KMS-11 (cell line): Measurements from ENCODE around the gene PLCE1.

Experiments
- H2AFZ ChIP-seq: fragments of 200-600 bp; sonication (generic); 2 replicates; pipeline ENCODE4 v1.6.1; 2016; ENCODE audit warnings: antibody characterized with exemption, mixed run types, low read depth
- H3K27ac ChIP-seq: fragments of 200-600 bp; sonication (generic); 2 replicates; pipeline ENCODE4 v1.6.1; 2016; ENCODE audit warnings: mild to moderate bottlenecking, mixed run types
- H3K27me3 ChIP-seq: fragments of 200-600 bp; sonication (generic); 2 replicates; pipeline ENCODE4 v1.6.1; 2017; ENCODE audit warnings: mild to moderate bottlenecking, low read depth, mixed run types, moderate library complexity; ENCODE audit not compliant: insufficient read depth
- H3K36me3 ChIP-seq: fragments of 200-600 bp; sonication (generic); 2 replicates; pipeline ENCODE4 v1.6.1; 2017; ENCODE audit warnings: mild to moderate bottlenecking, mixed run types; ENCODE audit not compliant: insufficient read depth
- H3K4me1 ChIP-seq: fragments of 200-600 bp; sonication (generic); 2 replicates; pipeline ENCODE4 v1.6.1; 2016; ENCODE audit warnings: mild to moderate bottlenecking, low read depth, mixed run types; ENCODE audit not compliant: poor library complexity, severe bottlenecking
- H3K4me2 ChIP-seq: fragments of 200-600 bp; sonication (generic); 2 replicates; pipeline ENCODE4 v1.7.0; 2016; ENCODE audit warnings: mild to moderate bottlenecking, mixed run types
- H3K4me3 ChIP-seq: fragments of 200-600 bp; sonication (generic); IDR thresholded peaks from 2 replicates; pipeline ENCODE4 v1.6.1; 2017; ENCODE audit warnings: low read depth, low read length, mixed read lengths; ENCODE audit not compliant: insufficient read depth
- H3K79me2 ChIP-seq: fragments of 200-600 bp; sonication (generic); 2 replicates; pipeline ENCODE4 v1.6.1; 2016; ENCODE audit warnings: low read depth, mixed run types; ENCODE audit not compliant: insufficient read depth
- H3K9ac ChIP-seq: fragments of 200-600 bp; sonication (generic); 2 replicates; pipeline ENCODE4 v1.6.1; 2016; ENCODE audit warnings: mild to moderate bottlenecking, mixed run types
- H4K20me1 ChIP-seq: fragments of 200-600 bp; sonication (generic); 2 replicates; pipeline ENCODE4 v1.6.1; 2016; ENCODE audit warnings: mild to moderate bottlenecking, mixed run types; ENCODE audit not compliant: insufficient read depth
- TF ChIP-seq, protein P1 (sequence below): fragments of 200-600 bp; sonication (generic); conservative IDR thresholded peaks from 2 replicates; pipeline ENCODE4 v1.6.1; 2017; ENCODE audit warnings: low read depth, mild to moderate bottlenecking, antibody characterized with exemption, low read length, moderate library complexity, mixed read lengths

Gene PLCE1

DNA sequence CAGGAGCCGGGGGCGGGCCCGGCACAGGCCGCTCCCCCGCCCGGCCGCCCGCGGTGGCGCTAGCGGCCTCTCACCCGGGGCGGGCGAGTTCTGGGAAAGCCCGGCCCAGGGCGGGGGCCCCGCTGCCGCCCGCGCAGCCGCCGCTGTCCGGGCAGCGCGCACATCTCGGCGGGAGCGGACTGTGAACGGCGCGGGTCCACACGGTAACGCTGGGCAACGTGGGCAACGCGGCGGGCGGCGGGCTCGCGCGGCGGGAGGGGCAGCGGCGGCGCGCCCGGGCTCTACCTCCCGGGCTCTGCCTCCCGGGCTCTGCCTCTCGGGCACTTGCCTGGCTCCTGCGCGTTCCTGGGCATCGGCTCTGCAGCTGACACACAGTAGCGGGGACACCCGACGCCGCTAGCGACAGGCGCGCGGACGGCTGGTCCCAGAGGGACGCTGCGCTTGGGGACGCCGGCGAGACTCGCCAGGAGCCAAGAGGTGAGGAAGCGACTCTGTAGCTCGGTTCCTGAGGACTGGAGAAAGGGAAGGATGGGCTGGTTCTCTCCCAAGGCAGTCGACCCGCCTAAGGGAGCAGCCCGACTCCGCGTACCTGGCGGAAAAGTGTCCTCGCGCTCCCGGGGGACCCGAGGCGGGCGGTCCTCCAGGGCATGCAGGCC is at the start of gene PLCE1:
TSS of gene PLCE1 (plus strand) at position 150 of the 656 bp plus-strand sequence. CDS start 37,116 bp downstream, outside the sequence.
- H3K4me2 ChIP-seq = peak within 1 kb of the TSS; percentile 68
- no peaks in the 10 kb centered on the region for H3K36me3 ChIP-seq
- H3K79me2 ChIP-seq = no peaks in the 10 kb centered on the region
- H3K4me1 ChIP-seq = peaks cover 3% of the 10 kb centered on the region
- H3K4me3 ChIP-seq = no peak within 1 kb of the TSS
- peak within 1 kb of the TSS; percentile 25; the same call in 1 of the 2 replicates for H3K9ac ChIP-seq
- H4K20me1 ChIP-seq = no peaks in the 10 kb centered on the region
- peak within 1 kb of the TSS; percentile 88 for H2AFZ ChIP-seq
- TF ChIP-seq, protein P1, sequence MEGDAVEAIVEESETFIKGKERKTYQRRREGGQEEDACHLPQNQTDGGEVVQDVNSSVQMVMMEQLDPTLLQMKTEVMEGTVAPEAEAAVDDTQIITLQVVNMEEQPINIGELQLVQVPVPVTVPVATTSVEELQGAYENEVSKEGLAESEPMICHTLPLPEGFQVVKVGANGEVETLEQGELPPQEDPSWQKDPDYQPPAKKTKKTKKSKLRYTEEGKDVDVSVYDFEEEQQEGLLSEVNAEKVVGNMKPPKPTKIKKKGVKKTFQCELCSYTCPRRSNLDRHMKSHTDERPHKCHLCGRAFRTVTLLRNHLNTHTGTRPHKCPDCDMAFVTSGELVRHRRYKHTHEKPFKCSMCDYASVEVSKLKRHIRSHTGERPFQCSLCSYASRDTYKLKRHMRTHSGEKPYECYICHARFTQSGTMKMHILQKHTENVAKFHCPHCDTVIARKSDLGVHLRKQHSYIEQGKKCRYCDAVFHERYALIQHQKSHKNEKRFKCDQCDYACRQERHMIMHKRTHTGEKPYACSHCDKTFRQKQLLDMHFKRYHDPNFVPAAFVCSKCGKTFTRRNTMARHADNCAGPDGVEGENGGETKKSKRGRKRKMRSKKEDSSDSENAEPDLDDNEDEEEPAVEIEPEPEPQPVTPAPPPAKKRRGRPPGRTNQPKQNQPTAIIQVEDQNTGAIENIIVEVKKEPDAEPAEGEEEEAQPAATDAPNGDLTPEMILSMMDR = no peak
- H3K27me3 ChIP-seq = no peaks in the 10 kb centered on the region
- no peak within 1 kb of the TSS for H3K27ac ChIP-seq

GRCh38 chr10:93945819-93946218 is 47.9 kb upstream of the PLCE1 start:
- Histone ChIP-seq H3K4me2 (no peak overlapping the region), H3K79me2 (no peaks in the 10 kb centered on the region), H3K36me3 (no peaks in the 10 kb centered on the region), H3K9ac (no peak overlapping the region), H4K20me1 (no peaks in the 10 kb centered on the region), H3K27me3 (no peaks in the 10 kb centered on the region), H3K4me3 (no peak overlapping the region), H3K4me1 (no peaks in the 10 kb centered on the region), H3K27ac (no peak overlapping the region), H2AFZ (no peak overlapping the region)
- TF ChIP-seq, protein P1 = no peak

DNA sequence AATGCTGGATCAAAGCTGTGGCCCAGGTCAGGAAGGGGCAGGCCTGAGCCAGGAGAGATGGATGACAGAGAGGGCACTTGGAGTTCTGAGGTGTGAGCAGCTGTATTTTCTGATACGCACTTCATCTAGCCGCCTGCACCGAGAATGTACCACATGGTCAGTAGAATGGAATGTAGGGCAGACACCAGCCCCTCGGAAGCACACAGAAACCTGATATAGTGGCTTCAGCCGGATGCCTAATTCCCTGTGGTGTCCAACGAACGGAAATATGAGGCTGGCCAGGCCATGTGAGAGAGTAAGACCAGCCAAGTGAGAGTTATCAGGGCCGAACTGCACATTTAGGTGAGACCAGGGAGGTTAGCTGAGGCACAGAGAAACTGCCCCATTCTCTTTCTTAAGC is 46.7 kb upstream of the PLCE1 start:
- Histone ChIP-seq H3K27me3 (no peaks in the 10 kb centered on the region), H3K27ac (no peak overlapping the region), H3K4me2 (no peak overlapping the region), H2AFZ (no peak overlapping the region), H4K20me1 (no peaks in the 10 kb centered on the region), H3K4me3 (no peak overlapping the region), H3K9ac (no peak overlapping the region), H3K36me3 (no peaks in the 10 kb centered on the region), H3K4me1 (no peaks in the 10 kb centered on the region), H3K79me2 (no peaks in the 10 kb centered on the region)
- TF ChIP-seq, protein P1 = no peak

GRCh38 chr10:93947524-93947923 is 46.2 kb upstream of the PLCE1 start:
- Histone ChIP-seq H2AFZ (no peak overlapping the region), H3K27ac (no peak overlapping the region)

More at GRCh38 chr10:93947524-93947923, 46.2 kb upstream of the PLCE1 start:
- Histone ChIP-seq H4K20me1 (no peaks in the 10 kb centered on the region), H3K4me2 (no peak overlapping the region), H3K4me3 (no peak overlapping the region), H3K27me3 (no peaks in the 10 kb centered on the region), H3K4me1 (no peaks in the 10 kb centered on the region), H3K36me3 (no peaks in the 10 kb centered on the region), H3K79me2 (no peaks in the 10 kb centered on the region), H3K9ac (no peak overlapping the region)
- TF ChIP-seq, protein P1 = no peak
